GM19455 (cell line): ENCODE data around the gene TMPRSS11E.
"Not testable (repeated sequence)": the region's sequence is repeated elsewhere in the genome, so short reads cannot be mapped to it uniquely, and the experiment has no call there.

Experiments used
- ATAC-seq: cut with Tn5 transposase; IDR thresholded peaks from one replicate; pipeline ENCODE4 v1.9.1; 2021; ENCODE audit not compliant: unreplicated experiment

The TMPRSS11E gene

DNA sequence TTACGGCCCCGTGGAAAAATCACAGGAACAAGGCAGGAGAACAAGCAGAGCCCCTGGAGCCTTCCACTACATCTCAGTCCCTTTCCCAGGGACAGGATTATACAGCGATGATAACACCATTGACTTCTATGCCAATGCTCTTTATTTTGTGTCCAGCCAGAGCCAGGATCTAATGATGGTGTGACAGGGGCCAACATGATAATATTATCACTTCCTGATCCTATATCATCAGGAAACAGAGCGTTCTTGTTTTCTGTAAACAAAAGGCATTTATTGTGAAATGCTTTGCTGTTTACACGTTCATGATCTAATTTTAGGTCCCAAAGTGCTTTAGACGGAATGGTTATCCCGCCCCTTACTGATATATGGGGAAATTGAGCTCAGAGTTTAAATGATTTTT is 12.8 kb downstream of the TMPRSS11E start:
- ATAC-seq: no peak

DNA sequence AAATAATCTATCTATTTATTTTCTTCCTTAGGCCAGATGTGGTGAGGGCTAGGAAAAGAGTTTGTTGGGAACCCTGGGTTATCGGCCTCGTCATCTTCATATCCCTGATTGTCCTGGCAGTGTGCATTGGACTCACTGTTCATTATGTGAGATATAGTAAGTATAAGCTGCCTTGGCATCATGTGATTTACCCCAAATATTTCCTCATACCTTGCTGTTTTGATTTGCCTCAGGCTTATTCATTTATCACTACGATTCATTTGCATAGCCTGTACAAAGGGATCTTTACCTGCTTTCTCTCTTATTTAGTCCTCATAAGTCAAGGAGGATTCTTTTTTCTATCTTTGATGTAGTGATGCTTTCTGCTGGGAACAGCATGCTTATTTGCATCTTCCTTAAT is 14.5 kb downstream of the TMPRSS11E start:
- ATAC-seq: no peak

GRCh38 chr4:68462691-68463090 is 15.4 kb downstream of the TMPRSS11E start:
- ATAC-seq: no peak

DNA sequence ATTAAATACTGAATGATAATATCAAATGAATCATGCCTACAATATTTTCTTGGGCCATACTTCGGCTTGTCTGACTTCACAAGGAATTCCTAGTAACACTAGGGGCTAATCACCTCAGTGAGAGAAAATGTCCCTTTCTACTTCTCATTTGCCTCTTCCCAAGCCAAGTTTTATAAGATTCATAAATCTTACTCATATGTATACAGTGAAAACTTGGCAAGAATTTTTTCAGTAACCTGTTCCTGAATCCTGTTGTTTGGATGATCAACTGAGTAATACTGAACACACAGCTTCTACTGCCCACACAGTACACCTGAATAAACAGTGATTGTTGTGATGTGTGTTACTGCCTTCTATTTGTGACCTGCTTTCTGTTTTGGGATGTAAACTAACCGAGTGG is 16.5 kb downstream of the TMPRSS11E start:
- ATAC-seq: no peak

DNA sequence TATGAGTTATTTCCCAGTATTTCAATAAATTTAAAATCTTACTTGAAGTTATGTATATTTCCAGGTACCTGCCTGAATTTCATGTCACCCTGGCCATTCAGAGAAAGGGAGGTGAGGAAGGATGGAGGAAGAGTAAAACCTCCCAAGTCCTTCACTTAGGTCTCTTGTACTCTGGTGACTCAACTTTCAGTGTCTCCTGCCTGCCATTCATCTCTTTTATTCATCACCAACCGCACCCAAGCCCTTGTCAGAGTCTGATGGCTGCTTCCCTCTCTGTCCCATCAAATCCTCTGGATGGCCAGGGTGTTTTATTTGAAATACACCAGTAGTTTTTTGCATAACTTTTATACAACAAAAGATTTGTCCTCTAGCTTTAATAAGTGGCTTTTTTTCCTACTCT is 17.8 kb downstream of the TMPRSS11E start:
- ATAC-seq: no peak

GRCh38 chr4:68466185-68466584 is 18.9 kb downstream of the TMPRSS11E start:
- ATAC-seq: no peak

DNA sequence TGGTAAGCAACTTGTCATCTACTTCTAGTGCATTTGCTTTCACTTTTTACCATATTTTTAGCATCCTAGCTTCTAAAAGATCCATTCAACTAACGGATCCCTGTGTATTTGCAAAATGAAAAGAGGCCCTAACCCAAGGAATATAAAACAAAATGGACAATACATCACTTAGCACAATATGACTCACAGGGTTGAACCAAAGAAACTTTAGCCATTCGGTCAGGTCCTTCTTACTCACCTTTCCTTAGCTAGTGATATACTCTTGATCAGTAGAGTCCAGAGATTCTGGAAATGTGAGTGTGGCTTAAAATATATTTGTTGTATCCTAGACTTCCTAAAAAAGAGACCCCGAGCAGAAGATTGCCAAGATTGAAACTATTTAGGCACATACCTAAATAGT is 19.5 kb downstream of the TMPRSS11E start:
- ATAC-seq: no peak

GRCh38 chr4:68469482-68469881 is 22.2 kb downstream of the TMPRSS11E start:
- peak; percentile 60 for ATAC-seq

DNA sequence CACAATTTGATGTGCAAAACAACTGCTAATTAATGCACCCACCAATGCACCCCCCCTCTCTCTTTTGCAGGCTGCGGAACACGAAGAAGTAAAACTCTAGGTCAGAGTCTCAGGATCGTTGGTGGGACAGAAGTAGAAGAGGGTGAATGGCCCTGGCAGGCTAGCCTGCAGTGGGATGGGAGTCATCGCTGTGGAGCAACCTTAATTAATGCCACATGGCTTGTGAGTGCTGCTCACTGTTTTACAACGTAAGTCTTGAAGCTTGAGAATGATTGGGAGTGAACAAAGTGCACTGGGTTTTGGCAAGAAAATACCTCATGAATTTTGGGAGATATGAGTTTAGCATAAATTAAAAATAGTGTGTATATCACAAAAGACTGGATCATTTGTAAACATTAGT is 28.9 kb downstream of the TMPRSS11E start:
- ATAC-seq: no peak

- ATAC-seq: no peak
Observed at GRCh38 chr4:68489338-68489737, 42.1 kb downstream of the TMPRSS11E start.

- ATAC-seq: no peak
Observed at GRCh38 chr4:68490826-68491457, 43.7 kb downstream of the TMPRSS11E start.

- no peak for ATAC-seq
Observed at GRCh38 chr4:68494688-68495087, 47.4 kb downstream of the TMPRSS11E start.

DNA sequence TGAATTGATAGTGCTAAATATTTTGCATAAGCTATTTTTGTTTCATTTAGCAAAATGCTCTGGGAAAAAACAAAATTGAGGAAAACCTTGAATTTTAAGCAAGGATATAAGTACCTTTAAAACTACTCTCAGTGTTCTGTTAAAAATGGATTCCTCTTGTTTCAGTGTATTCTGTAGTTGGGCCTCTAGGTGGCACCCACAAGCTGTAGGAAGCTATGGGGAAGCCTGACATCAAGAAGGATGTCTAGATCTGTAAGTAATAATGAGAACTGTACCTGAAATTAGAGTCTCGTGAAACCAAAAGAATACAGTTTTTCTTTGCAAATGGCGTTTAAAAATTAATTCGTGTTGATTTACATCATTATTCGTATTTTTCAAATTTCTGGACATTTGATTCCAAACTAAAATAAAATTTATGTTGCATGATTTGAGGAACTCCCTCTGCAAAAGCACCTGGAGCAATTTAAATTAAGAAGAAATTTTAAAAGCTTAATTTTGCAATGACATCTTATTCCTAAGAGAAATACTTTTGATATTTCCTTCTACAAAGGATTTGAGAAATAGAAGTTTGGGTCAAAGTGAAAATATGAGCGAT is 51.2 kb downstream of the TMPRSS11E start:
- ATAC-seq: peak; percentile 97

GRCh38 chr4:68499021-68499420 is 51.8 kb downstream of the TMPRSS11E start:
- no peak for ATAC-seq

- not testable (repeated sequence) for ATAC-seq
Observed at GRCh38 chr4:68503462-68503861, 56.2 kb downstream of the TMPRSS11E start.

DNA sequence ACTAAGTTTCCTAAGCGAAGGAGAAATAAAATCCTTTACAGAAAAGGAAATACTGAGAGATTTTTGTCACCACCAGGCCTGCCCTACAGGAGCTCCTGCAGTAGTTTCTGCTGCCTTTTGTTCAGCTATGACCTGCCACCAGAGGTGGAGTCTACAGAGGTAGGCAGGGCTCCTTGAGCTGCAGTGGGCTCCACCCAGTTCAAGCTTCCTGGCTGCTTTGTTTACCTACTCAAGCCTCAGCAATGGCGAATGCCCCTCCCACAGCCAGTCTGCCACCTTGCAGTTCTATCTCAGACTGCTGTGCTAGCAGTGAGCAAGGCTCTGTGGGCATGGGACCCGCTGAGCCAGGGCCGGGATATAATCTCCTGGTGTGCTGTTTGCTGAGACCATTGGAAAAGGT is 57.6 kb downstream of the TMPRSS11E start:
- ATAC-seq: not testable (repeated sequence)

GRCh38 chr4:68505452-68505851 is 58.2 kb downstream of the TMPRSS11E start:
- ATAC-seq: not testable (repeated sequence)

DNA sequence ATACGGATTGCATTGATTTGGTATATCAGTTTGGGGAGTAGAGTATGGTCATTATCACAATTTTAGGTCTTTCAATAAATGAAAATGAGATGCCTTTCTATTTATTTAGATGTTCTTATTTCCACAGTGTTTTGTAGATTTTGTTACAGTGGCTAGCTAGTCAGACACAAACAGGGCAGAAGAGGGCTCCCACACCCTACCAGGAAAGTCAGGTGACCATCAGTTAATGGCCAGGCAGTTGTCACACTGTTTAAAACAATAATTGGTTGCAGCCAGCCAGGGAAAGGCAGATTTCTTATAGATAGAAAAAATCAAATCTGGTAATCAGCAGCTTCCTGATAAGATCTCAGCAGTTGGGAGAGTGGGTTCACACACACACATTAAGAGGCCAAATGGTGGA is 71.6 kb downstream of the TMPRSS11E start:
- ATAC-seq: no peak

DNA sequence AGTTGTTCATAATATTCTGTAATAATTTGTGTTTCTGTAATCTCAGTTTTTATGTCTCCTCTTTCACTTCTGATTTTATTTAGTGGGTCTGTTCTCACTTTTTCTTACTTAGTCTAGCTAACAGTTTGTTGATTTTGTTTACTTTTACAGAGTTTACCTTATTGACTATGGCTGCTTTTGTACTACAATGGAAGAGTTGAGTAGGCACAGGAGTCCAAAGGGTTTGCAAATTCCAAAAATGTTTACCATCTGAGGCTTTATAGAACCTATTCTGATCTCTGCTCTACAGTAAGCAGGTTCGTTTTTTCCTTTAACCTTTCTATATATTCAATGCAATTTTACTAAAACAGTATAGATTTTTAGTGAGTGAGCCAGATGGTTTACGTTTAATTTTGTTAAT is 73.7 kb downstream of the TMPRSS11E start:
- no peak for ATAC-seq

DNA sequence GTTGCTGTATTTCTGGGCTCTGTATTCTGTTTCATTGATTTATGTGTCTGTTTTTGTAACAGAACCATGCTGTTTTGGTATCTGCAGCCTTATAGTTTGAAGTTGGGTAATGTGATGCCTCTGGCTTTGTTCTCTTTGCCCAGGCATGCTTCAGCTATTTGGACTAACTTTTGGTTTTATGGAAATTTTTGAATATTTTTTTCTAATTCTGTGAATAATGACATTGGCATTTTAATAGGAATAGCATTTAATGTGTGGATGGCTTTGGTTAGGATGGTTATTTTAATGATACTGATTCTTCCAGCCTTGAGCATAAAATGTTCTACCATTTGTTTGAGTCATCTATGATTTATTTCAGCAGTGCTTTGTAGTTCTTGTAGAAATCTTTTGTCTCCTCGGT is 75.0 kb downstream of the TMPRSS11E start:
- ATAC-seq: not testable (repeated sequence)

- no peak for ATAC-seq
Observed at GRCh38 chr4:68535974-68536373, 88.7 kb downstream of the TMPRSS11E start.

DNA sequence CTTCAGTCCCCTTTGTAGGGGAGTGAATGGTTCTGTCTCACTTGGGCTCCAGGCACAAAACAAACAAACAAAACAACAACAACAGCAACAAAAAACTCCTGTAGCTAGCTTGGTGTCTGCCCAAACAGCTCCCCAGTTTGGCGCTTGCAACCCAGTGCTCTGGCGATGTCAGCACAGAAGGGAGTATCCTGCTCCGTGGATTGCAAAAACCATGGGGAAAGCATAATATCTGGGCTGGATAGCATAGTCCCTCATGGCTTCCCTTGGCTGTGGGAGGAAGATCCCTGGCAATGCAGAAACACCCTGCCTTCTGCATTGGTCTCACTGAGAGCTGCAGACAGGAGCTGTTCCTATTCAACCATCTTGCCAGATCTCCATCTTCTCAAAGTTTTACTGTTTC is 89.1 kb downstream of the TMPRSS11E start:
- ATAC-seq: no peak

- not testable (repeated sequence) for ATAC-seq
Observed at GRCh38 chr4:68542742-68543141, 95.5 kb downstream of the TMPRSS11E start.
